ENCODE results near the gene NGEF.

The NGEF gene

DNA sequence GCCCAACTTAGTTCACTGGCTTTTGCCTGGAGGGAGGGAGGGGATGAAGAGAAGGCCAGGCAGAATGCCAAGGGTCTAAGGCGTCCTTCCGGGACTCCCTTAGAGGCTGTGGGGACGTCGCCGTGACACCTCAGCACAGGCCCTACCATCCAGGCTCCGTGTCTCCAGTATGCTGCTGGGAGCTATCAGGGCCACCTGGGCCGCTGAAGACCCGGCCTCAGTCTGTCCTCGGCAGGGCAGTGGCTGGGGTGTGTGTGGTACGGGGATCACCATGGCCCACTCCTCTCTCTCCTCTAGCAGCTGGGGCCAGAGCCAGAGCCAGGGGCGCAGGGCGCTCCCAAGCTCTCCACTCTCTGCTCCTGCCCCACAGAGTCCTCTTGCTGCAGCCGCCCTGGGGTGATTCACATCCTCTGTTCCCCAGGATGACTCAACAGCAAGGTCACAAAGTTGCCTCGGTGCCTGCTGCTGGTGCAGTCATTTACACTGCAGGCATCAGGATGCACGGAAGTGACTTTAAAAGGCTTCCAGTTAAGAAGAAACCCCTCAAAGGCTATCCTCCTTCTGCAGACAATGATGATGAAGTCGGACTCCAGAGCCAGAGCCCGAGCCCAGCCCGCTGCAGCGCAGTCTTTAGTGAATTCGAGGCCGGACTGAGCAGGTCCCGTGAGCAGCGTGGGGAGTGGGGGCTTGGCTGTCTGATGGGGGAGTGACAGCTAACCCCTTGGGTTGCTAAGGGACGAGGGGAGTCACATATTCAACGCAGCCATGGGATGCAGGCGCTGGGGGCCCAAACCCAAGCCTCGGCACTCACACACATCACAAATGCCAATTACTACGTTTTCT lies 111.1 kb downstream of the NGEF start:
- DNase-seq (ENCODE audit: low read depth in 3 of 3, low spot score in 1 of 3) = no peak

DNA sequence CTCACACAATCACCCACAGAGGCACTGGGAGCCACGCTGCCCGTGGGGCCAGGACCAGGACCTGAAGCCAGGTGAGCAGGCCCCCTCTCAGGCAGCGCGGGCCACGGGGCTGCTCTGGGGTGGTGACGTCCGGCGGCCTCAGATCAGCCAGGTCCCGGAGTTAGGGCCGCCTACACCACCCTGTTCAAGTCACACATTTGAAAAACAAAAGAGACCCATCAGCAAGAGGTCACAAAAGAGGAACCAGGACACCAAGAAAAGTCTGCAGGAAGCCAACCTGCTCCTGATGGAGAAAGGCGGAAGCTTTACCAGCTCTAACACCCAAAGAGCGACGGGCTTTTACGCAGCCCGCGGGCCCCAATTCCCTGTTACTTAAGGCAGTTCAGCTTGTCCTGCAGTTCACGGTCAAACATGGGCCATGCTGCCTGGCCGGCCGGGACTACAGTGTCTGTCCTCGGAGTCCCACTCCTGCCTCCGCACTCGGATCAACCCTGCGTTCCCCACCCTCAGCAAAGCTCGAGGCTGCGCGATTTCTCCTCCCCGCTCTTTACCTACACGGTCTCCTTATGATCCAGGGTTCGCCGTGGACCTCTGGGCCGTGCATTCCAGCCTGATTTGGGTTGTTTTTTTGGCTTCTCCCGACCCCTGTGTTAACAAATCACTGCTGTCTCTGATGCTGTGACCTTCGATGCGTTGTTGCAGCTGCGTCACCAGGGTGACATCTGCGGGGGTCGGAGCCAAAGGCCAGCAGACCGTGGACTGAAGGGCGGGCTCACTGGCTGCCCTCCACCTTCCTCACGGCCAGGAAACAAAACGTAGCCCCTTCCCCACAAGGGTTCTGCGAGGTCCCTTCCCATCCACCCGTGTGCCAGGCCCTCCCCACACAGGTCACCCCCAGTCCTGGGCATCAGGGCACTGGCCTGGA lies 112.0 kb downstream of the NGEF start:
- no peak for DNase-seq (ENCODE audit: low read depth in 3 of 3, low spot score in 1 of 3)

DNA sequence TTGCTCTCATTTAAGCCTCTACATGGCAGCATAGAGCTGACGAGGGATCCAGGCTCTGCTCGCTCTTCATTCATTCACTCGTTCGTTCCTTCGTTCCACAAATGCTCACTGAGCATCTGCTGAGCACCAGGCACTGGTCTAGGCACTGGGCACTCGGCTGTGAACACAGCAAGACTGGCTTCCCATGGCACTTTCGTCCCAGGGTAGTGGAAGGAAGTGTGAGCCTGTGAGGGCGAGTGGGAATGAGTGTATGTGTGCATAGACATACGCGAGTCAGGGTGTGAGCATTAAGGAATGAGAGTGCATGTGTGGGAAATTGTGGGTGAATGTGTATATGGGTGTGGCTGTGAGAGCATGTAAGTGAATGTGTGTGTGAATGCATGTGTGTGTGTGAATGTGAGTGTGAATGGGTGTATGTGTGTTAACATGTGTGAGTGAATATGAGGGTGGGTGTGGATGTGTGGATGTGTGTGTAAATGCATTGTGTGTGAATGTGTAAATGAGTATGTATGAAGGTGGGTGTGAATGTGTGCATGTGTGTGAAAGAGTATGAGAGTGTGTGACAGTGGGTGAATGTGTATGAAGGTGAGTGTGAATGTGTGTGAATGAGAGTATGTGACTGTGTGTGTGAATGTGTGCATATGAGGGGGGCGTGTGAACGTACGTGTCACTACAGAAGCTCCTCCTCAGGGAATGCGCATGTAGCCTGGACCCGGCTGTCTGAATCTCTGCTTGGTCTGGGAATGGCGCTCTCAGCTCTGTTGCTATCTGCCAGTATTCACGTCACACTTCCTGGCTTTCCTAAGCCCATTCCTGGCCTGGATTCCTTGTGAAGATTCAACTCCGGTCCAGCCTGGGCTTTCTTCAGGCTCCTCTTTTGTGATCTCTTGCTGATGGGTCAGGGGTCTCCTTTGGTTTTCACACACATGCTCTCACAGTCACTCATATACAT lies 114.2 kb downstream of the NGEF start:
- no peak for DNase-seq (ENCODE audit: low read depth in 3 of 3, low spot score in 1 of 3)

DNA sequence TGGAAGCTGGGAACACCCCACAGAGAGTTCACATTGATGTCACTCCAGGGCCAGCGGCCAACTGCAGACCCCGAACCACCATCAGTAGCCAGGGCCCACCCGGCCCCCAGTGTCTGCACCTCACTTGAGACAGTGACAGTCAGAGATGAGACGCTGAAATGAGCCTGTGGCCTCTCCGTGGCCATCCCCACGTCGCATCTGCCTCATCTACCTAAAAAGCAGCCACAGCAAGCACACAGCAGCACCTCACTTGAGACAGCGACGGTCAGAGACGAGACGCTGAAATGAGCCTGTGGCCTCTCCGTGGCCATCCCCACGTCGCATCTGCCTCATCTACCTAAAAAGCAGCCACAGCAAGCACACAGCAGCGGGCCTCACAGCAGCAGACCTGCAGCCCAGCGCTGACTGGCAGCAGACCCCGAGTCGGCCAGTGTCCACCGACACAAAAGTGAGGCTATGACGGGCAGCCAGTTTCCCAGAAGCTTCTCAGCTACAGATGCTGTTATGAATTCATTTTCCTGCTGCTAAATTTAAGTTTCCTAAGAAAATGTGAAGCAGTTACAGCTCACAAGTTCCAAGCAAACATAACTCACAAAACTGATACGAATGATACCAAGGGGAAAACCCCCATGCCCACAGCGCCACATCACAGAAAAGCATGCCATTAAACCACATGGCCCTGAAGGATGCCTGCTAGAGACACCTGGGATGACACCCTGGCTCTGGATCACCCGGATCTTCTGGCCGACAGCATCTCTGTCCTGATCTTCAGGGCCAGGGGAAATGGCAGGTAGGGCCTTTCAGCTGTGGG lies 115.3 kb downstream of the NGEF start:
- peak in 1 of 3 donors; percentile 22 for DNase-seq (ENCODE audit: low read depth in 3 of 3, low spot score in 1 of 3)

DNA sequence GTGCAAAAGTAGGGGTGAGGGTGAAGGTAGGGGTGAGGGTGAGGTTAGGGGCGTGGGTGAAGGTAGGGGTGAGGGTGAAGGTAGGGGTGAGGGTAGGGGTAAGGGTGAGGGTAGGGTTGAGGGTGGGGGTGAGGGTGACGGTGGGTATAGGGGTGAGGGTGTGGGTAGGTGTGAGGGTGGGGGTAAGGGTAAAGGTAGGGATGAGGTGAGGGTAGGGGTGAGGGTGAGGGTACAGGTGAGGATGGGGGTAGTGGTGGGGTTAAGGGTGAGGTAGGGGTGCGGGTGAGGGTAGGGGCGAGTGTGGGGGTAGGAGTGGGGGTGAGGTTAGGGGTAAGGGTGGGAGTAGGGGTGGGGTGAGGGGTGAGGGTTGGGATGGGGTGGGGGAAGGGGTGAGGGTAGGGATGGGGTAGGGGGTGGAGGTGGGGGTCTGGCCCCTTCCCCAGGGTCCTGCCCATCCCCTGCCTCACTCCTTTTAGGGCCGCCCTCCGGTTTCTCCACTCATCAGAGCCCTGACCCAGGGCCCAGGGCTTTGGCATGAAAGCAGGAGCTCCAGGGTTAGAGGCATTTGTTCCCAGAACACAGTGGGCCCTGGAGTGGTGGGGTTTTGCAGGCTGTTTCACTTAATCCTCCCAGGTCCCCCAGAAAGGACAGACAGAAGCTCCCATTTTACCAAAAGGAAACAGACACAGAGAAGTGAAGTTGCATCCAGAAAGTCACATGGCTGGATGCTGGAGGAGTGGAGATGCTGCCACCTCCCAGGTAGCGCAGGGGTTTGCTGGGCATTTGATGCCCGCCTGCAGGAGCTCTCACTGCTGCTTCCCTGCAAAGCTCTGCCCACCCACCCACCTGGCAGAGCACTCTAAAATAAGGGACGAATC lies 116.1 kb downstream of the NGEF start:
- DNase-seq (ENCODE audit: low read depth in 3 of 3, low spot score in 1 of 3) = no peak

DNA sequence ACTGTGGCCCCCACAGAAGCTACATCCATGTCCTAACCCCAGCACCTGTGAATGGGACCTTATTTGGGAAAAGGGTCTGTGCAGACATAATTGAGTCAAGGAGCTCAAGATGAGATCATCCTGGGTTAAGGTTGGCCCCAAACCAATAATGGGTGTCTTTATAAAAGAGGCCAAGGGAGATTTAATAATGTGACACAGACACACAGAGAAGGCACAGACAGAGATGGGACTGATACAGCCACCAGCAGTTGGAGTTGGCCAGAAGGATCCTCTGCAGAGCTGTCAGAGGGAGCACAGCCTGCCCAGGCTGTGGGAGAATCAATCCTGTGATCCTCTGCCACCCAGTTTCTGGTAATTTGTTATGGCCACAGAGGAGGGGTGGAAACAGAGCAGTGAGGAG lies 116.9 kb downstream of the NGEF start:
- DNase-seq (ENCODE audit: low read depth in 3 of 3, low spot score in 1 of 3) = no peak

DNA sequence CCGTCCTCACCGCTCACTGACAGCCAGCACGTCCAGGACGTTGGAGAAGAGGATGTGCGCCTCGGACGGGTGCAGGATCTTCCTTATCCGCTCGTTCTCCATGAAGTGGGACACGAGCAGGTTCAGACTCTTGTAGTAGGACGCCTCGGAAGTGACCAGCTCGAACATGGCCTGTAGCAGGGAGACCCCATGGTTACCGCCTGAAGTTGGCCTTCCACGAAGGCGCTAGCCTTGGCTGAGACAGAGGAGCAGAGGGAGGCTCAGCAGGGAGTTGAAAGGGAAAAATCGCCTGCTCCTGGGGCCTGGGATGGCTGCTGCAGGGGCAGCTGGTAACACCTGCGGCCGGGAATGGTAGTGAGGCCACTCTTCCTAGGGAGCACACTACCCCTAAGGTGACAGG lies 118.3 kb downstream of the NGEF start:
- no peak for DNase-seq (ENCODE audit: low read depth in 3 of 3, low spot score in 1 of 3)

DNA sequence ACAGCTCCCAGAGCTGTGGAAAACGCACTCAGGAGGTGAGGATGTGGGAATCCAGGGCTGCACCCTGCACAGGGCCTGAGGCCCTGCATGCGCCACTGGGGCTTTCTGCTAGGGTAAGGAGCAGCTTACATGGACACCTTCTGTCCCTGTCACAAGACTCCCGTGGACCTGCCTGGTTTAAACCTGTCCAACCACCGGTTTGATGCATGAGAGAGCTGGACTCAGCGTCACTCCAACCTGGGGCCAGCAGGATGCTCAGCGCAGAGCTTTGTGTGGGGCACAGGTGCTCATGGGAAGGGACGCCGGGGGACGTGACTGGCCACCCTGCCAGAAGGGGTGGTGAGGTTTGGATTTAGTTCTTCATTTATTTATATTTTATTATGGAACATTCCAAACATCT lies 118.8 kb downstream of the NGEF start:
- no peak for DNase-seq (ENCODE audit: low read depth in 3 of 3, low spot score in 1 of 3)

DNA sequence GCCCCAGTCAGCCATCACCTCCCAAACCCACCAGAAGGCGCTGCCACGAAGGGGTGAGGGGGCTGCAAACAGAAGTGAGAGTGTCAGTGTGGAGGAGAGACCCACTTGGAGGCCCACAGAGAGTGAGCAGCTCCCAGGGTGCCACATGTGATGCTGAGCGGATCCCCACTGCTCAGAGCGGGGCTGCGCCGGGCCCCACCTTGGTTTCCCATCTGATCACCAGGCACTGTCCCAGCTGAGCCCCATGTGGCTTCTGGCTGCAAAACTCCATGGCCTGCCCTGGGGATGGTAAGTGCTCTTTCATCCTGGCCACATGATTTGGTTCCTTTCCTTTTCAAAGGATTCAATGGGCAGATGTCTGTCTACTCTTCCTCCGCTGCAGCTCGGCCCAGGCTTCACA lies 119.2 kb downstream of the NGEF start:
- DNase-seq (ENCODE audit: low read depth in 3 of 3, low spot score in 1 of 3) = no peak

DNA sequence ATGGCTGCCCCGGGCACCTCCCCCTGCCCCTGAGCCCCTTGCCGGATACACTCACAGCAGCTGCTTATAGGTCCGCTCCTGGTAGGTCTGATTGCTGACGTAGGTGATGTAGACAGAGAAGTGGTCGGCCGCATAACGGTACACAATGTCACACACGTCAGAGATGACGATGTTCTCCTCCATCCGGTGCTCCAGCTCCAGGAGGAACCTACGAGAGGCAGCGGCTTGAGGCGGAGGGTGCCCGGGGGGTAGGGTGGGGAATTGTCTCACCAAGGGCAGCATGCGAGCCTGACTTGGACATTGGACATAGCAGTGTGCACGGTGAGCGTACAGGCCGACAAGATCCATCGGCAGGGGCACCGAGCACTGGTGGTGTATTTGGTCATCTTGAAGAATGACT lies 120.2 kb downstream of the NGEF start:
- DNase-seq (ENCODE audit: low read depth in 3 of 3, low spot score in 1 of 3) = no peak

DNA sequence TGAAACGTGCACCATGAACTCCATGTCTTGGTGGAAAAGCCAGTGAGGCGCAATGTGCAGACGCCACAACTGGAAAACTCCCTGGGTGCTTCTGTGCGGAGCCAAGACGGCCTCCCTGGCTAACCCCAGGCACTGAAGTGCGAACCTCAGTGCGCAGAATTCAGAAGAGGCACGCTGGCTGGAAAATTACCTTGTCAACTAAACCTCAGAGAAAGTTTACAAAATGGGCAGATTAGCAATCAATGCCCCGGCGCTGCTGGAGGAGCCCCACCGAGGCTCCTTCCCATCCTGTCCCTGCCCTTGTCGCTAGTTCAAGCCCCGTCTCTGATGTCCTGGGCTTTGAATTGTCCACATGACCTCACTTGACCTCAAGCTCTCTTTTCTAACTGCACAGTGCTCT lies 120.8 kb downstream of the NGEF start:
- no peak for DNase-seq (ENCODE audit: low read depth in 3 of 3, low spot score in 1 of 3)

DNA sequence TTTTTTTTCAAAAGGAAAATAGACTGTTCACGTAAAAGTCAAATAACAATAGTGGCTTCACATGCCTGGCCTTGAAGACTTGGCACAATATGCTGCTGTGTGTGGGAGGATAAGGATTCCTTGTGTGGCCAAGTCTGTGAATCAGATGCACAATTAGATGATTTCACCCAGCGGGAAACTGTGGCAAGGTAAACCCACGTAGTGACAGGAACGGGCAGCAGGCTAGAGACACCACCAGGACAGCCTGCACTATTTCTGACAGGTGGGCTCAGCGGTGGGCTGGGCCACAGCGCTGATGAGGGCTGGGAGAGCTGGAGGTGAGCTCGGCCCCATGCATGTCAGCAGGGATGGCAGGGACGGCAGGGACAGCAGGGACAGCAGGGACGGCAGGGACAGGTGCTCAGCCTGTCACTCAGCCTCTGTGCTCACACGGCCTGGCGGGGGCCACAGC lies 121.4 kb downstream of the NGEF start:
- DNase-seq (ENCODE audit: low read depth in 3 of 3, low spot score in 1 of 3) = no peak

DNA sequence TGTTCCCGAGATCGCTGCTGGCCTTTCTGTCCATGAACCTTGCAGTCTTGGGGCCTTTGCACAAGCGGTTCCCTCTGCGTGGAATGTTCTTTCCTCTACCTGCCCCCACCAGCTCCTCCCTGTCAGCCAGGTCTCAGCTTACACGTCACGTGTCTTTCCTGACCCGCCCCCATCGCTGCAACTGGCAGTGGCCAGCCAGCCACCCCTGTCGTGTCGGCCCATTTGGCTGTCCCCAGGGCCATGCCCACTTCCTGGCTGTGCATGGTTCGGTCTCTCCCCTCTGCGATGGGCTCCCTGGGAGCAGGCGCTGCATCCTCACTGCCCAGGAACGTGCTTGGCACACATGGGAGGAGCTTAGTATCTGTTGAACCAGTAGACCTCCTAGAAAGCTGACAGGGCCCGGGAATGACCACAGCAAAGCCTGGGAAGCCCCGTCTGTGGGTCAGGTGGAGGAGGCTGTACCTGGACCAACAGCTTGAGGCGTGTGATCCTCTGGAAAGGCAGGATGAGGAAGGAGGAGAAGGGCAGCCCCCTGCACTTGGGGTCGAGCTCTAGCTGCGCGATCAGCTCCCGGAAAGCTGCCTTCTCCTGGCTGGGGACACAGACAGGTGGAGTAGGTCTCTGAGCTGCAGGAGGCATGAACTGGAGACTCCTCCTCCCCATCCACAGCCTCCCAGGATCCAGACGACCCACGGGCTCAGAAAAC lies 122.0 kb downstream of the NGEF start:
- no peak for DNase-seq (ENCODE audit: low read depth in 3 of 3, low spot score in 1 of 3)

DNA sequence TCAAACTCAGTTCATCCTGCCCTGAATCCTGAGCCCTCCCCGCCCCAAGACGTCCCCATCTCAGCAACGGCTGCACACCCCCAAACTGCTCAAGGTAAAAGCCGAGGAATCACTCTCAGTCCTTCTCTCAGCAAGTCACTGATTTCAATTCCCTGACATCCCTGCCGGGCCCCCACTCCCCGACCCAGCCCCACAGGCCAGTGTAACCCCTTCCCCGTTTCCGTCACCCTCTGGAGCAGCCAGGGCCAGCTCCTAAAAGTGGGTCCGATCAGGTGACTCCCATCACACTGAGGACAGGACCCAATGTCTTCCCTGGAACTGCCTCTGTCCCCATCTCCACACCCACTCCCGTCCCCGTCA lies 122.5 kb downstream of the NGEF start:
- DNase-seq (ENCODE audit: low read depth in 3 of 3, low spot score in 1 of 3) = no peak

DNA sequence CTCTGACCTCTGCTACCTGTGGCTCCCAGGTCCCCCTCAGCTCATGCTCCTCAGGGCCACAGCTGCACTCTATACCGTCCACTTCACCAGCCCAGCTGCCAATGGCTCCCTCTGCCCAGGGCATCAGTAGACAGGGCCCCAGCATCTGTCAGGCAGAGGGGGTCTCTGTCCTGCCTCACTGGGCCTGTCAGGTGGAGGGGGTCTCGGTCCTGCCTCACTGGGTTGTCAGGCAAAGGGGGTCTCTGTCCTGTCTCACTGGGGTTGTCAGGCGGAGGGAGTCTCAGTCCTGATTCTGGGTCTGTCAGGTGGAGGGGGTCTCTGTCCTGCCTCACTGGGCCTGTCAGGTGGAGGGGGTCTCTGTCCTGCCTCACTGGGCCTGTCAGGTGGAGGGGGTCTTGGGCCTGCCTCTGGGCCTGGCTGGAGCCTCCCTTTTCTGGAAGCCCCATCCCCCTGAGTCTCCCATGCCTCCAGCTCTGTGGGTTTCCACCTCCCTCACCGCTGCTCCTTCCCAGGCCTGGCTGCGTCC lies 123.1 kb downstream of the NGEF start:
- no peak for DNase-seq (ENCODE audit: low read depth in 3 of 3, low spot score in 1 of 3)

DNA sequence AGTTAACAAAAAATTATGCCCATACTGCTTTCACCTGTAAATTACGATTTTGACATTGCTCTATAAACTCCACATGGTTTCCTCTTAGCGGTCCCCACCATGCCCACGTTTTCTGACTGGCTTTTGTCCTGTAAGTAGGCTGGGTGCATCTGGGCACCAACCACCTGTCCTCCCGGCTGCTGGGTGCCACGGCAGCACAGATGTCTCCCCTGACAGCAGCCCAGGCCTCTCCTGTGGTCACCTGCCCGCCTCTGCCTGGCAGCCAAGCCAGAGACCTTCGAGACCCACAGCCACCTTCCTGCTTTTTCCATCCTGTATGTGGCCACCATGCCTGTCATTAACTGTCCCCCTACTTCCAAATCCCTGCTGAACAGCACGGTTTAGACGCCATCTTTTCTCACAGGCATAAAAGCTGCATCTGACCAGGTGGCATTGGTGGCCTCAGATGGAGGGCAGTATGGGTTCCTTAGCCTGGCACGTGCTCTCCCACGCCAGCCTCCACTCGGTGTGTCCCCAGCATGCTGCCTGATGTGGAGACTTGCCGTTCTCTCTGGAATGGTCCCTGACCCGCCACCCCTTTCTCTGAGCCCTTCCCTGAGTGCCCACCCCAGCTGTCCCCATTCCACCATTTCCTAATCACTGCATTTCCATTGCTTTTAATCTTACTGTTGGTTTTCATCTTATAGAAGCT lies 124.1 kb downstream of the NGEF start:
- DNase-seq (ENCODE audit: low read depth in 3 of 3, low spot score in 1 of 3) = no peak

DNA sequence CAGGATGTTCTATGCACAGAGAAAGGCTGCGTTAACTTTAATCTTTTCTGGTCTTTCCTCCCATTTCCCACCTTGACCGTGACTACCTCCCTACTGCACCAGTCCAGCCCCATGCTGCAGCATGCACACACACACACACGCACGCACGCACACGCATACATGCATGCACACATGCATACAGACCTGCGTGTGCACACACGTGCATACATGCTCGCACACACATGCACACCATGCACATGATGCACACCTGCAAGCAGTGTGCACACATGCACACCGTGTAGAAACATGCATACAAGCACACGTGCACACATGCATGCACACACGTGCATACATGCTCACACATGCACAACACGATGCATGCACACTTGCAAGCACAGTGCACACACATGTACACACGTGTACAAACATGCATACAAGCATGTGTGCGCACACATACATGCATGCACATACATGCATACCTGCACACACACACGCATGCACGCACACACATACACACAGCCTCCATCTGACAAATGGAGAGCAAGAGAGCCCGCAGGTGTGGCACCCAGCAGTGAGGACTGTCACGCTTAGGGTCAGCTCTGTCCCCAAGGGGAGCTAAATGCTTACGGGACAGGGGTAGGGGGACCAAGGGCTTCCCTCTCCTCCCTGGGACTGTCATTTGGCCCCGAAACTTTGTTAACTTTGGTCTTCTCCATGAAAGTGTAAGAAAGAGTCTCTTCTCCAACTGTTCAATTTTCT lies 124.8 kb downstream of the NGEF start:
- DNase-seq (ENCODE audit: low read depth in 3 of 3, low spot score in 1 of 3) = no peak
